T47D (cell line): ENCODE results near the gene SNRPA.

Experiments used
- DNase-seq, 2 experiments: peaks; one replicate each; pipeline versions ENCODE4 v3.0.0 to v3.0.0-alpha.2; 2011 to 2012; ENCODE audit warnings: low read depth in 1 of 2, low spot score in 1 of 2
- JUND ChIP-seq: IDR thresholded peaks from 2 replicates; pipeline ENCODE4 v1.6.1; 2012; ENCODE audit warnings: low read depth
- in situ Hi-C: cut with HindIII; loops from 2 replicates; pipeline ENCODE4 v1.10.0; 2016; ENCODE audit warnings: low sequenced_read_pairs, low pct_unique_long_range_greater_than_20kb

SNRPA gene

DNA sequence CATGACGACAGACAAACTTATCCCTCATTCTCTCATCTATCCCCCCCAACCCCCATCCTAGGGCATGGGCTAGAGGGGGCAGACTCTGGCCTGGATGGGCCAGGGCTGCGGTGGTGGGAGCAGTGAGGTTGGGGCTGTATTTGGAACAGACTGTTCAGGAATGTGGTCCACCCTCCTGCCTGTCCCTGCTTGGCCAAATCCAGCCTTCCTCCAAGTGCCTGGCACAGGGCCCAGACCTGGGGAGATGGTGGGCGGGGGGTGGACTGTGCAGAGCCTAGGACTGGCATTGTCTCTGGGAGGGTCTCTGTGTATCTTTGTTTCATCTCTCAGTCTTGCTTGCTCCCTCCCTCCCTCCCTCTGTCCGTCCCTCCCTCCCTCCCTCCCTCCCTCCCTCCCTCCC lies 62.2 kb downstream of the SNRPA start:
- DNase-seq: no peak
- in situ Hi-C loops: no loop called here

More for the DNA sequence above, 62.2 kb downstream of the SNRPA start:
- no peak for TF ChIP-seq JUND
